RCC 7860 (cell line): ENCODE measurements around the gene HS6ST2.

Source experiments
- DNase-seq: peaks from one replicate; pipeline ENCODE4 v3.0.0-alpha.2; 2015; ENCODE audit warnings: low spot score
- FAIRE-seq: peaks from 2 replicates; lab custom pipeline; 2012; peaks lifted over from hg19 to GRCh38; lab: Jason Lieb, UNC

Gene HS6ST2

DNA sequence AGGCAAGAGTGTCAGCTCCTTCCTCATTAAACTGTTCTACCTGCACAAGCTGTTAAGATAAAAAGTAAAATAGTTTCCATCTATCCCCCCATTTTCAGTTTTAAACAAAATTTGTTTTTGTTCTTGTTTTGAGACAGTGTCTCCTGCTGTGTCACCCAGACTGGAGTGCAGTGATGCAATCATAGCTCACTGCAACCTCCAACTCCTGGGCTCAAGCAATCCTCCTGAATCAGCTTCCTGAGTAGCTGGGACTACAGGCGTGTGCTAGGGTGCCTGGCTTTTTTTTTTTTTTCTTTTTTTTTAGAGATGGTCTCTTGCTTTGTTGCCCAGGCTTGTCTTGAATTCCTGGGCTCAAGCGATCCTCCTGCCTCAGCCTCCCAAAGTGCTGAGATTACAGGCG is 105.4 kb downstream of the HS6ST2 start:
- FAIRE-seq = no peak
- no peak for DNase-seq

DNA sequence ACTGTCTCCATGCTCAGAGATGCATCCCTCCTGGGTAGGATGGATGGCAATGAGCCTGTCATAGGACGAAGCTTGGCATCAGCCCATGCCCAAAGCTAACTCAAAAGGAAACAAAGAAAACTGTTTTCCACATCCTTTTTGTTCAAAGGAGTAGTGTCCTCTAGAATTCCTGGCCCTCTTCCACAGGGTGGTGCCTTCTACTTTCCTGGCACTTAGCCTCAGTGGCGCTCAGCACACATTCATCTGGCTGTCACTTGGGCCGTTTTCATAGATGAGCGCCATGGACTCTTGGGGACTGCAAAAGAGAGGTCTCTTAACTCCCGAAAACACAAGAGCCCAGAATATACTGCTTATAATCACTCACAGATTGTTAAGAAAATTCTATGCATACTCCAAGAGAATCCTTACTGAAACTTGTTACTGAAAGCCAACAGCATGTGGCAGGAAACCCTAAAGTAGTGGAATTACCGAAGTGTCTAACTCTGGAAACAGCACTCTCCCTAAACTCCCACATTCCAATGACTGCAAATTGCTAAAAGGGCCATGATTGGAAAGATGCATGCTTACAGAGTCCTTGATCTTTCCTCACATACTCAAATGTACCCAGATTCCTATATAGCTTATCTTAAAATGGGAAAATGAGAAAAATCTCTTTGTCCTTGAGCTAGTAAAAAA is 110.0 kb downstream of the HS6ST2 start:
- DNase-seq = no peak
- FAIRE-seq = no peak

DNA sequence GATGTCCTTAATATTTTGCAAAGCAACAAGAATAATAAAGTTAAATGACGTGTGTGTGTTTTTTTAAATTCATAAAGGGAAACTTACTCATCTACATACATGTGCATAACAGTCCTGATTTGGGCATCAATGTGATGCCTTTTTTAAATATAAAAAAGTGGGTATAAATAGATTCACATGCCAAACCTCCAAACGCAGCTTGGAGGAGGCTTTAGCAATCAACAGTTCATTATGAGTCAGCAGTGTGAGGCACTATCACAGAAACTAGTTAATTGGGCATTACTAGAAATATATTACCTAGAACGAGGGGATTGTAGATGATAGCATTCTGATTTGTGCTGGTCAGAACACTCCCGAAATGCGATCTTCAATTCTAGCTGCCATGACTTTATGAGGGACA is 115.1 kb downstream of the HS6ST2 start:
- DNase-seq = no peak
- no peak for FAIRE-seq

DNA sequence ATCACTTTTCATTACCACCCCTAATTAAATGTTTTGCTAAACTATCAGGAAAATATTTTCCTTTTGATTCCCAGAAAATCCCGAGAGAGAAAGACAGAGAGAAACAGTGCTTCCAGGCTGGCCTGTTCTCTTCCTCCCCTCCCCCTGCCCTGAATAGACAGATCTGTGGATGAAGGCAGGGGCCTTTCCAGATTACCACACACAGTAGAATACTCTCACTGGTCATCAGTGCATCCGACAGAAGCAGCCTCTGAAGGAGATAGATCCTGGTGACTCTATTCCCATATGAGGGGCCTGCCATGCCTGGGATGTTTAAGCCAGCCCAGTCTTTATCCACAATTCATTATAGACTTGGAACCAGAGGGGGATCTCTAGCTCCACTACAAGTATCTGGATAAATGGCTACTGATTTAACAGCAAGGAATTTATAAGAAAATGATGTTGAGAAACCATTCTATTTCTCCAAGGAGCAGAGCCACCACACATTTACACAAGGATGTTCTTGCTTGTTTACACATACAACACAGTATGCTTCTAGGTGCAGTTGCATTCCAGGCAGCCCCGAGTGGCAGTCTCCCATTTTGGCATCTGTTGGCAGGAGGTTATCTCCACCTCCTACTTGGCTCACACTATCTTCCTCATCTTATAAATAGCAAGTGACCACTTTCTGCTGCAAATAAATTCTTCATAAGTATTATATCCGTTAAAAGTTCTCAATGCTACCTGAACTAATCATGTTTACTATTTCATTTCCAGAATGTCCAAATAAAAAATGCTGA is 115.8 kb downstream of the HS6ST2 start:
- no peak for FAIRE-seq
- DNase-seq = no peak

DNA sequence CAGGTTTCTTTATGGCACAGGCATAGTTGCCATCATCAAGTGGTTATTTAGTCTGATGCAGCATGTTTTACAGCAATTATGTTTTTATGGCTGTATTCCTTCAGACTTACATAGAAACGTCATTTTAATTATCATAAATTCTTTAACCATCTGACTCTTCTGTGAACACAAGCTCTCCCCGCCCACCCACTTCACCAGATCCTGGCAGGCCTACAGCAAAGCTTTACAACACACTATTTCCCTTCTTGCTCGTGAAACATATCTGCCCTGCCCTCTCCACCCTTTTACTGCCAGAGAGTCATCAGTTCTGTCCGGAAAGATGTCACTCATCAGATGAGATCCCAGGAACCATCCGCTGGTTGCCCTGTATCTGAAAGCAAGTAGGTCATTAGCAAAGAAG is 120.5 kb downstream of the HS6ST2 start:
- DNase-seq = no peak
- FAIRE-seq = no peak

DNA sequence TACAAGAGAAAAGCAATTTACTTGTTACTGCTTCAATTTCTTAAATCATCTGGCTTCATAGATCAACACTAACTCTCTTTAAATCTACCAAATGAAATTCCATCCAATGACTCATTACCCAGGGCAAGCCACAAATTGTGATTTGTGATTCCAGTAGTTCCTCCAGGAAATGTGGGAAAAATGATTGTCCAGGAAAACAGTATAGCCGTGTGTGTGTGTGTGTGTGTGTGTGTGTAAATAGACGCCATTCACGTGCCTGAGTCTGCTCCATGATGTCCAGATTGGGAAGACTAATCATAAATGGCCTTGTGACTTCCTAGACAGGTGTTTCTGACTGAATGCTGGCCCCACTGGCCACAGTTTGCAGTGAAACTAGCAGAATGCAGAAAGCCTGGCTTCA is 121.3 kb downstream of the HS6ST2 start:
- DNase-seq (peak; percentile 5), FAIRE-seq (no peak)

DNA sequence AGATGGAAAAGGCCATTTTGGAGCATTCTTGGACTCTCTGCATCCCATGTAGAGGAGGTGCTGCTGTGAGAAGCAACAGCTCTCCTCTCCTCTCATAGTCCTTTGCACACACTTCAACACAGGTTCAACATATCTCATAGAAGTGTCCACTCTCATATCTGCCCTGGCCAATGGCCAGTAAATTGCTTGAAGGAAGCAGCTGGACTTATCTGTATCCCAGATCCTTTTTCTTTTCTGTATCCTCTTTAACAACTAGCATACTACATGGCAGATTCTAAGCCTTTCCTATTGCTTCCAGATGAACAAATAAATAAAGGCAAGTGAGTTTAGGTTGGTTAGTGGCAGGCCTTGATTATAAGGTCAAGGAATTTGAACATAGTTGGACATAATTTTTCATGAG is 122.0 kb downstream of the HS6ST2 start:
- no peak for DNase-seq
- FAIRE-seq = no peak

DNA sequence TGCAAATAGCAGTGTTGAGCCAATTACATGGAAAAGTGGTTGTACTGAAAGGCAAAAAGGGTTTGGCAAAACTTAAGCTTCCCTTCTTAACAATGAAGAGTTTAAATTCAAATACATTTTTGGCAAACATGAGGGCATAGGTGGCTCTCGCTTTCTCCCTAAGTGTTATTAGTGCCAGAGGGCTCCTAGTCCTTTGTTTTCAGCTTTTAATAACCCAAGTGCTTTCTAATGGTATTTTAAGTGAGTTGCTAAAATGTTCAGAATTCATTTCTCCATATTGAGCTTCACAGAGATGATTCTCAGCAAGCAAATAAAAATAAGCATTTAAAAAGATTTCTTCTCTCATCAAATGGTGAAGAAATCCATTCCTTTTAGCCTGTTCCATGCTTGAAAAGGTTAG is 123.7 kb downstream of the HS6ST2 start:
- FAIRE-seq = no peak
- DNase-seq = no peak

DNA sequence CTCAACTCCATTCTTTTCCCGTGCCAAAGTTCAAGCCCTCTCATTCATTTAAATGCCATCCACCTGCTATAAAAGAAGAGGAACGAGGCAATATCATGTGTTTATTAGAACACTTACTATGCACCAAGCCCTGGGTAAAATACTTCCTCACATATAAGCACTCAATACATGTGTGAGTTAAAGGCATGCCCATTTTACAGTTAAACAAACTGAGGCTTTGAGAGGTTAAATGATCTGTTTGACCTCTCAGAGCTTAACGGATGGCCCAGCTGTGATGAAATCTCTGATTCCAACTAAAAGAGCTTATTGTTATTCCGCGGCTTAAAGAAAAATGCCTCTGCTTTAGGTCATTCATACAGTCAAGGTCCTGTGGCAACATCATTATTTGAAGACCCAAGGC is 124.3 kb downstream of the HS6ST2 start:
- FAIRE-seq = no peak
- DNase-seq = no peak

DNA sequence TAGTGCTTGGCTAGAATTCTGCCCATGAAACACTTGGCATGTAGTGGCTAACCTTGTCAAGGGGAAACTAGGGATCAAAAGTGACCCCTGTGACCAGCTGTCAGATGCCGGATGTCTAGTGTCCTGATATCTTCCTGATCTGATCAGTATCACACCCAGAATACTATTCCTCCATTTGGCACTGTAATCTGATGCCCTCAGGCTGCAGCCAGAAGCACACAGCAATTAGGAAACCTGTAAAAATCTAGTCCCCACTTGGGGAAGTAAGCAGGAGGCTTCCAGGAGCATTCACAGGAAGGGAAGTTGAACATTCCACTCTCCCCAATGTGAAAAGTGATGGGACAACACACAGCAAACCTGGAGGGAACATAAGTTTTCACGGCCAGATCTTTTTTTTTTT is 125.1 kb downstream of the HS6ST2 start:
- FAIRE-seq = no peak
- DNase-seq = no peak

DNA sequence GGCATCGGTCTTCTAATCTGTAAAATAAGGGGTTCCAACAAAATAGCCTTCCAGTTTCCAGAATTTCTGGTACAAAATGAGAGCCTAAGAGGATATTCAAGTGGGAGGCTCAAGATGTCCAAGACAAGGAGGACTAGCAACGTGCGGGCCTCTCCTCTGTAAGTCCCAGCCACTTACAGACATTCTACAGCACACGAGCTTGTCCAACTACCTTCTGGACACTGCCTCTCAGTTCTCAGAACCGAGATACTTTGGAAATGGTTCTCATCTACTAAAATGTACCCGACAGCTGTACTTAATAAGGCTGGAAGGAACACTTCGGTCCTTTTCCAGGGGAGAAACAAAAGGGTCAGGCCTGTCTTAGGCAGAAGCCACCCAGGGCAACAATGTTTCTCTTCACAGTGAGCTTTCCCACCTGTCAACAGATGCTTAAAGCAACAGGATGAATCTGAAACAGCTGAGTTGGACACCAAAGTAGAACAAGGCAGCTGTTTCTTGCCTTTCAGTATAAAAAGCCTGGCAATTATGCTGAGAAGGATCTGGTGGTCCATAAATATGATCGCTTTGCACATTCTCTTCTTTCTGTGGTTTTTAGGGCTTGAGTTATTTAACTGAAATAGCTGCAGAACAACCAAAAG is 127.0 kb downstream of the HS6ST2 start:
- FAIRE-seq = no peak
- no peak for DNase-seq

DNA sequence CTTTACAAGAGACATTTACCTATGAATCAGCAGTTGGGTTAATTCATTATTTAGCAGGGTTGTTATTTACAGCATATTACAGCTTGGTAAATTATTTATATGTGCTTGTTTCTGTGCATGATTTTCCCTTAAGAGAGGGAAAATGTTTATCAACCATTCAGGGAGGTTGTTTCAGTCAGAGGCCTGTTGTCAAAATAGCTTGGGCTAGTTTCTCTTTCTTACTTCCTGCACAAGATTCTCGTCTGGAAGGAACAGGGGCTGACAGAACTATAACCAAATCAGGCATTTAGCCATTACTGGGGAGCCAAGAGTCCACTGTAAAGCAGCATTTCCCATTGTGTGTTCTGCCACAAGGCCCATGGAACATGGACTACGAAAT is 135.8 kb downstream of the HS6ST2 start:
- FAIRE-seq = no peak
- DNase-seq = no peak

DNA sequence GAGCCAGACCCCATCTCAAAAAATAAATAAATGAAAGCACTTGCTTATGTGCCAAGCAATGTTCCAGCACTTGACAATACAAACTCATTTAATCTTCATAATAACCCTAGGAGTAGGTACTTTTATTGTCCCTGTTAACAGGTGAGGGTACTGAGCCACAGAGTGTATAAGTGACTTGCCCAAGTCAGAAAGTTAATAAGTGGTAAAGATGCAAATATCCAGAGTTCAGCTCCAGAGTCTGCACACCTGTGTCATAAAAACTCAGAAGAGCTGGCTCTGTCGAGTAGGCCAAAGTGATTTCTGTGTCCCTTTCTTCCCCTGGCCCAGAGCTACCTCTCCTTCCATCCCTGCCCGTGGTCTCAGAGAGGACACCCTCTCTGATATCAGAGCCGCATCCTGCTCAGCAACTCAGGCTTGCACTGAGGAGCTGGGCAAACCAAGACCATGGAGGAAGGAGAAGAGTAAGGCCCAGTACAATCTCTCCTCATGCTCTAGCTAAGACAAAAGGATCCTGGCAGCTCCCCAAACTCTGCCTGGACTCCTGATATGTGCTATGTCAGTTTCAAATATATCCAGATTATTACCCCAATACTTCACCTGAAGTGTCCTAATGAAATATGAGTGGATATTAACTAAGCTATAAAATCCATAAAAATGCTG is 136.3 kb downstream of the HS6ST2 start:
- no peak for FAIRE-seq
- no peak for DNase-seq

DNA sequence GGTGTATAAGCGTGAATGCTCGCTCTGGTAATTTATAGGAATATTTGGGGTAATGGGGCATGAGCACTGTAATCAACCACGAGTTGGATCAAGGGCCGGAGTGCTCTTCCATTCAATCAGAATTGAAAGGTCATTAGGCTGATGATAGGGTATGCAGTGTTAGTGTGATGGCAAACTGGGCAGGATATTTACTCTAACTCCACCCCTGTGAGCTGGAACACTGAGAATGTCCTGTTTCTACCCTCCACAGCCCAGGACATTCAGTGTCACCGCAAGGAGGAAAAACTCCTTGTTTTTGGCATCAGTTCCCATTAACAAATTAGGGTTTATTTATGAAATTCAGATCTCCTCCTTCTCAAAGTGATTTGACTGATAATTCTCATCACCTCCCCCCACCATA is 137.8 kb downstream of the HS6ST2 start:
- no peak for FAIRE-seq
- no peak for DNase-seq

DNA sequence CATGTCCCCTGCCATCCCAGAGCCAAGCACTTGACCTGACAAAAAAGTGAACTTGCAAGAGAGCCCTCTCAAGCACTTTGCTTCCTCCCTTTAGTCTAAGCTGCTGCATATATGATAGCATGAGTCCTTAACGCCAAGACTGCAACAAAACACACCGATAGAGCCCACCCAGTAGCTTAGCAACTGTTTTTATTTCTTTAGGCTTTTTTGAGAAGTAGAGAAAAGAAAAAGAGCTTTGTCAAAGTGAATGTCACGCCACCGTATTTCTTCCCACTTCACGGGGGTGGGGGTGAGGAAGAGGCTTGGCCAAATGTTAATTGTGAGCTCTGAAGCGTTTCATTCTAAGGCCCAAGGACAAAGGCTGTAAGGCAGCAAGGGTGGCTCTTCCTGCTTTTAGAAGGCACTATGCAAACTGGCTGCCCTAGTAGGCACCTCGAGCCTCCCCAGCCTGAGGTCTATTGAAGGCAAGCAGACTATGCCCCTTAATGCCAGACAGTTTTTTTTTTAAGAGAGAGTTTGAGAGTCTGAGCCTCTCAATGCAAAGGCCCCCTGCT is 138.6 kb downstream of the HS6ST2 start:
- FAIRE-seq = no peak
- no peak for DNase-seq

DNA sequence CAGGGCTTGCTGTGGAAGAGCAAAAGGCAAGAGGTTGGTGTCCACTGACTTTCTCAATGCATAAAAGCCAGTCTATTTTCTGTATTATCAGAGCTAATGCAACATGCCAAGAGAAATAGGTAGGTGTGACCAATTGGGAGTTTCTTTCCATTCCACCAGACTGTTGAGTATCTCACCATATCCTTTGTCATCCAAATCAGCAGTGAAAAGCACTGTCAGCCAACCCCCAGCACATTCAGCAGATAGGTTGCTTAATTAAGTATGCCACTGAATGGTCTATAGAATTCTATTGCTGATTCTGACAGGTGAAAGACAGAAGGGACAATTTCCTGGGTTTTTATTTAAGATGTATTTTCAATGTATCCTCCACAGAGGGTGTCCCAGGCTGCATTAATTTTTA is 139.8 kb downstream of the HS6ST2 start:
- FAIRE-seq = no peak
- no peak for DNase-seq

DNA sequence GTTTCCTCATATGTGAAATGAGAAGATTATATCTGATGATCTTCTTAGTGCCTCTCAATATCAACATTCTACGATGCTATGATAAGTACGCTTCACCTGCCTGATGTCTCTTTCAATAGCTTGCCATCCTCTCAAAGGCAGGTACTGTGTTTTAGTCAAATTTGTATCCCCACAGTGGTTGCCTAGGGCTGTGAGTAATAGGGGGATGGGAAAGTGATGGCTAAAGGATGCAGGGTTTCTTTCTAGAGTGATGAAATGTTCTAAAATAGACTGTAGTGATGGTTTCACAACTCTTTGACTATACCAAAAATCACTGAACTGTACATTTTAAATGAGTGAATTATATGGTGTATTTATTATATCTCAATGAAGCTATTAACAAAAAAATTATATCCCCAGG is 142.8 kb downstream of the HS6ST2 start:
- FAIRE-seq (no peak), DNase-seq (no peak)

DNA sequence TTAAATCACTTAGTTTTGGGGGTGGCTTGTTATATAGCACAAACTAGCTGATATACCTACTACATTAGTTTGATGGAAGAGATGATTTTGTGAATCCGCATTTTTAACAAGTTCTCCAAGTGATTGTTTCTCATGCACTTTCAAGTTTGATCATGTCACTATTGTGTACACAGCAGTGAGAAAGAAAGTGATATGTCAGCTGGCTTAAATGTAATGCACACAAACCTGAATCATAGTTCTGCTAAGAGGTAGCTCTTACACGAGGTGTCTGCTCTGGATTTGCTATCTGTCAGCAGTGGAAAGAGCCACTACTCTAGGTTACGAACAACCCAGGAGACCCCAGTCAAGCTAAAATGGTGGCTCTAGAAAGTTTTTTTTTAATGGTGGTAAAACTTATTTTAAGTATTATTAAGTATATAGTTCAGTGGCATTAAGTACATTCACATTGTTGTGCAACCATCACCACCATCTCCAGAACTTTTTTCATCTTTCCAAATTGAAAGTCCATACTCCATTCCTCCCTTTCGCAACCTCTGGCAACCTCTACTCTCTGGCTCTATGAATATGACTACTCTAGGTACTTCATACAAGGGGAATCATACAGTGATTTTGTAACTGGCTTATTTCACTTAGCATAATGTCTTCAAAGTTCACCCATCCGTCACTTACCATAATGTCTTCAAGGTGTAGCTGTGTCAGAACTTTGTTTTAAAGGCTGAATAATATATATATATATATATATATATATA is 147.3 kb downstream of the HS6ST2 start:
- no peak for DNase-seq
- no peak for FAIRE-seq

DNA sequence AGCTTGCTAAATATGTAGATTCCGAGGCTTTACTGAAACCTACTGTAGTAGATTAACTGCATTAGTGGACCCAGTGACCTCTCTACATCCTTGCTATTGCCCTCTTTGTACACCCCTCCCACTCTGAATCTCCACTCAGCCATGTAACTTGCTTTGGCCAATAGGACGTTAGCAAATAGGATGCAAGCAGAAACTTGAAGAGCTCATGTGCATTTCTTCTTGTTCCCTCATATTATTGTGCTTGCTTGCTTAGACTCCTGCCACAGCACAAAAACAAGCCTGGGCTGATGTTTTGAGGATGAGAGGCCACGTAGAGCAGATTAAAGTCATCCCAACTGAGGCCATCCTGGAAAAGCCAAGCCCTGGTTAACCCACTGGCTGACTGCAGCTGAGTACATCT is 147.9 kb downstream of the HS6ST2 start:
- FAIRE-seq = no peak
- DNase-seq = no peak

DNA sequence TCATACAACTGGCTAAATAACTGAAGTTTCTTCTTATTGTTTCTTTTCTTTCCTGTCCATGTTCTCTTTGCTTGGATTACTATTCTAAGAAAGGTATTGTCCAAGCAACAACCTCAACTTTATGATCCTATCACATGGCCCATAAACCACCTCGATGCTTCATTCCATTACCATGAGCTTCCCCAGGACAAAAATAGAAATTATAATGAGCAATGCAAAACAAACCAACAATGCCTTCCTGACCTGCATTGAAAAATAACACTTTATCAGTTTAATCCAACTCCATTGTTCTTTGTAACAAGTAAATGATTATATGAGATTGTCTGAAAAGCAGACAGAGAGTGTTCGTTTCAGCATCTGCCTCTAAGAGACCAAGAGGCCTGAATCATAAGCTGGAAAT is 148.8 kb downstream of the HS6ST2 start:
- no peak for FAIRE-seq
- DNase-seq = no peak
